Midbrain (tissue), 1 donor: ENCODE measurements around the gene PDHA1.

Experiments
- DNase-seq: peaks from one replicate; lab custom pipeline; 2025; lab: John Stamatoyannopoulos, UW

PDHA1 gene

DNA sequence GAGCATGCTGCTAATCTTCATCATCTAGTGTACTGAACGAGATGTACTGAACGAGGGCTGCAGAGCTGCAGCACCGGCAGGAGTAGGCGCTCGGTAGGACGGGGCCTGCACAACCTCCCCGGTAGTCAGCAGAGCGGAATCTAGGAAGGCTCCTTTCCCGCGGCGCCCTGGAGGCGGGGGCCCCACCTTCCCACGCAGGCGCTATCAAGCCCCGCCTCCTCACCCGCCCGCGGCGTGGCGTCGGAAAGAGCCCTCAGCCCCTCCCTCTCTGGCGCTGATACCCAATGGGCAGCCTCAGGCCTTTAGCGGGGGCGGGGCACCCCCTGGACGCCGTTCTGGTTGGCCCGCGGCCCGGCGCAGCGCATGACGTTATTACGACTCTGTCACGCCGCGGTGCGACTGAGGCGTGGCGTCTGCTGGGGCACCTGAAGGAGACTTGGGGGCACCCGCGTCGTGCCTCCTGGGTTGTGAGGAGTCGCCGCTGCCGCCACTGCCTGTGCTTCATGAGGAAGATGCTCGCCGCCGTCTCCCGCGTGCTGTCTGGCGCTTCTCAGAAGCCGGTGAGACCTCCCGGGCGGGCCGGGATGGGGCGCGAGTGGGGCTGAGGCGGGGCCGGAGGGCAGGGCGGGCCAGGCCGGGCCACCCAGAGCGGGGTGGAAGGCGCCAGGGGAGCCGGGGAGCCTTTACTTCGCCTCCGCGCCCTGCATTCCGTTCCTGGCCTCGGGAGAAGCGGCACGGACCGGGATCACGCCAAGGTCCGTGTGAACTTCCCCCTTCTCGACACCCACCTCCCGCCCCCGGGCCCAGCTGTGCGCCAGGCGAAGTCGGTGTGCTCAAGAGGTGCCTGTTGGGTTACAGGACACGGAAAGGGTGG, at the start of gene PDHA1:
PDHA1 (plus strand) TSS at position 393 of the 874 bp plus-strand sequence; CDS start at position 504, 111 bp downstream.
- DNase-seq, result peak; percentile 93

GRCh38 chrX:19303256-19303880, 40.4 kb upstream of the PDHA1 start:
- no peak for DNase-seq

DNA sequence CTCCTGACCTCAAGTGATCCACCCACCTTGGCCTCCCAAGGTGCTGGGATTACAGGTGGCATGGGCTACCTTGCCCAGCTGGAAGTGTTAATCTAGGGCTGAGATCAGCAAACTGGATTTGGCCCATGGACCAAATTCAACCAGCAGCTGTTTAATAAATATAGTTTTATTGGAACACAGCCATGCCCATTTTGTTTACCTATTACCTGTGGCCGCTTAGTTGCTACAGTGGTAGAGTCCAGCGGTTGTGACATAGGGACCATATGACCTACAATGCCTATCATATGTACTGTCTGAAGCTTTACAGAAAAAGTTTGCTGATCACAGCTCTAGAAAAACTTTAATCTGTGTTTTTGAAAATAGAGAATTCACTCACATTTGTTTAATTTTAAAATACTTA, 17.2 kb upstream of the PDHA1 start:
- no peak for DNase-seq

DNA sequence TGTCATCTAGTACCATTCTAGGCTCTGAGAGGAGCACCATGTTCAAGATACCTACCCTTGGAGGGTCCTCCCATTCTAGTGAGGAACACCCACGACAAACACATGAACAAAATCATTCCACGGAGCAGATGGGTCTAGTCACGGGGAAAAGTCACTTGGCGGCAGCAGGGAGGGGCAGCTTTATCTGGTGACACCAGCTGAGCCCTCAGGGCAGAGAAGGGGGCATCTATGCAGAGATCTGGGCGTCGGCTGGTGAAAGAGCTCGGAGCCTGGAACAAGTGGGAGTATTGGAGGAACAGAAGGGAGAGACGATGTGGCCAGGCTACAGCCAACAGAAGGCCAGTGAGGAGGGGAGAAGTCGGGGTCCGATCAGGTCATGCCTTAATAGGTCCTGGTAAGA, 11.9 kb upstream of the PDHA1 start:
- no peak for DNase-seq

DNA sequence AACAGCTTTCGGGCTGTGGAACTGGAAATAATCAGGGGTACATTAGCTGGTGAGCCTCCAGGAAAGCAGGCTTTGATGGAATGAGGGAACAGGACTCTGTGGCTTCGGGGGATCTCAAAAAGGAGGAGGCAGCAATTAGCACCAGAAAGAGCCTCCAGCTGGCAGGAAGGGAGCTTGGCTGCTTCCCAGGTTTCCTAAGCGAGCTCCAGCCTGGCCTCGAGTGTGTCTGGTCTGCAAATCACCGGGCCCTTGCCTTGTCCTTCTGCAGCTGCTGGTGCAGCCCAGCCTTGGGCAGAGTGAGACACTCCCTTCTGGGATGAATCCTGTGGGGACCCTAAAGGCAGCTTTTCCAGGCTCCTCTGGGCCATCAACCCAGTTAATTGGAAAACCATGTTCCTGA, 10.7 kb upstream of the PDHA1 start:
- no peak for DNase-seq

DNA sequence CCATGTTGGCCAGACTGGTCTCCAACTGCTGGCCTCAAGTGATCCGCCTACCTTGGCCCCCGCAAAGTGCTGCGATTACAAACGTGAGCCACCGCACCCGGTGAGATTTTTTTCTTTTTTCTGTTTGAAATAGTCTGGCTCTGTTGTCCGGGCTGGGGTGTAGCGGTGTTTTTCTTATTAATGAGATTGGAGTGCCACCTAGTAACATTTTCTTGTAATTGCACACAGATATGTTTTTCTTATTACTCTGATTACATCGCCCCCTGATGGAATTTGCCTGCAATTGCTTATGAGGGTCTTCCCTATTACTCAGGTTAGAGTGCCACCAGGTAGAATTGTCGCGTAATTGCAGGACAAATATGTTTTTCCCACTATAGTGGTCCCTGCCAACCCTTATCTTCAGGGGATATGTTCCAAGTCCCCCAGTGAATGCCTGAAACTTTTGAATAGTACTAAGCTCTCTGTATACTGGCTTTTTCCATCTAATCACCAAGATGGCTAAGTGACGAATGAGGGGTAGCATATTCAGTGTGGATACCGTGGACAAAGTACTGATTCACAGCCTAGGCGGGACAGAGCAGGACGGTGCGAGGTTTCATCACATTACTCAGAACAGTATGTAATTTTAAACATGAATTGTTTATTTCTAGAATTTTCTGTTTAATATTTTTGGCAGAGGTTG, 8.6 kb upstream of the PDHA1 start:
- no peak for DNase-seq

DNA sequence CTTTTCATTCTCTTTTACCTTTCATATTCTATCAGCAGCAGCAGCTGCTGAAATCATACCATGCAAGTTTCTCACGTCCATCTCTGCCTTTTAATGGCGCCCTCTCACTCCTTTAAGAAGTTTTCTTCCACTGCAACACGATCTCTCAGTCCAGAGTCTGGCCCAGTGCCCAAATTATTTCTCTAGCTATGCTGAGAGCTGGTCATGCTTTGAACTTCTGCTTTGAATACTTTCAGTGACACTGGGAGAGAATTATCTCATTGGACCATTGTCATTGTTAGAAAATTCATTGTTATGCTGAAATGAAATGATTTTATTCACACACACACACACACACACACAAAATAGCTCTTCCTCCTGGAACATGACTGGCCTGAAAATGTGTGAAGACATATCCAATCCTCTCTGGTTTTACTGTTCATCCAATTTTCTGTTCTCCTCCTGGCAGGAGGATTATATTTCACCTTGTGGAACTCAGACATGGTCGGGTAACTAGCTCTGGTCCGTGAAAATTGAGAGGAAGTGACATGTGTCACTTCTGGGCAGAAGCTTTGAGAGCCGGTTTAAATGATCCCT, 1.3 kb upstream of the PDHA1 start:
- peak; percentile 10 for DNase-seq

GRCh38 chrX:19343085-19343534, 617 bp upstream of the PDHA1 start:
- peak; percentile 37 for DNase-seq

GRCh38 chrX:19344661-19345060, 934 bp downstream of the PDHA1 start:
- DNase-seq, result no peak

- no peak for DNase-seq
These were observed 4.2 kb downstream of the PDHA1 start for GRCh38 chrX:19347916-19348315.

- no peak for DNase-seq
These were observed 5.5 kb downstream of the PDHA1 start for GRCh38 chrX:19349264-19349663.

- no peak for DNase-seq
These were observed 7.2 kb downstream of the PDHA1 start for GRCh38 chrX:19350941-19351384.

- no peak for DNase-seq
These were observed 10.9 kb downstream of the PDHA1 start for GRCh38 chrX:19354625-19355024.

DNA sequence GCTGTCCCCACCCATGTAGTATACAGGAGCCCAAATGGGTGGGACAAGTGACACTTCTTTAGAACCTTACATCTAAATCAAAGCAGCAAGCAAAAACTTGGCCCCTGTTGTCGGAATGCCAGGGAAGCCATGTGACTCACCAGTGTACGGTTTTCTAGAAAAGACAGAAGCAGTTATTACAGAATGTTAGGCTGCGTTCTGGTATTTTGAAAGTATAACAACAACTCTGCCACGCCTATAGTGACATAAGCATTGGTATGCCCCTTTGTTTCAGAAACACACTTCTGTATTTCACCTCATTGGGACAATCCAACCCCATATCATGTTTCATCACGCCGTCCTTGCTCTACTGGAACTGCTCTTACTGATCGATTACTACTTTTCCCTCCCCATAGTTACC, 14.8 kb downstream of the PDHA1 start:
- DNase-seq, result no peak

DNA sequence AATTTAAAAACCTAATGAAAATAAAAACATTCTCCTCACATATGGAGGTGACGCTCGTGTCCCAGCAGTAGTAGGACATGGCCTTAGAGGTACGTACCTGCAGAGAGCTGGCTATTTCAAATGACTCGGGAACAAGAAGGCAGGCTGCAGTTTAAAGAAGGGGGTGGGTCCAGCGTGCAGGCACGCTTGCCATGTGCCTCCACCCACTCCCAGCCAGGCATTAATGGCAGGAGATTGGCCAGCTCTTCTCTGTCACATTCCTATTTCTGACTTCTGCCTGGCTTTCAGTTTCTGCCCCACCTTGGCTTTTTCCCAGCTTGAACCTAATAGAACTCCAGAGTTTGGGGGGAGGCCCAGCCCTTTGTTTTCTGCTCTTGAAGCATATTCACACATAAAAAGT, 17.2 kb downstream of the PDHA1 start:
- no peak for DNase-seq

DNA sequence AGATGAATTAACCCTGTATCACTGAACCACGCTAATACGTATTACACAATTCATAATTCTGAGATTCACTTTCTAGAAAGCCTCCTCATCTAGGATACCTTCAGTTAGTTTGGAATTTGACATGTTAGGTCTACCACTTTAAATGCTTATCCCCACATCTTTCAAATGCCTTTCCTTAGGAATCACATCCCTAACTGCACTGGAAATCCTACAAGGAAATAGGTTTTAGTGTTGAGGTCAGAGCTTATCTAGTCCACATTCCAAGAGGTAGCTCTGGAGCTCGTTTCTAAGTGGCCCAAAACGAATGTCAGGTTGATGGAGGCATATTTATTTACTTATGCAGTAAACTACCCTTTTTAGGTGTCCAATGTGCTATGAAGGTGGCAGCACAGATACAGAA, 18.0 kb downstream of the PDHA1 start:
- DNase-seq, result no peak

GRCh38 chrX:19368576-19368975, 24.8 kb downstream of the PDHA1 start:
- no peak for DNase-seq

DNA sequence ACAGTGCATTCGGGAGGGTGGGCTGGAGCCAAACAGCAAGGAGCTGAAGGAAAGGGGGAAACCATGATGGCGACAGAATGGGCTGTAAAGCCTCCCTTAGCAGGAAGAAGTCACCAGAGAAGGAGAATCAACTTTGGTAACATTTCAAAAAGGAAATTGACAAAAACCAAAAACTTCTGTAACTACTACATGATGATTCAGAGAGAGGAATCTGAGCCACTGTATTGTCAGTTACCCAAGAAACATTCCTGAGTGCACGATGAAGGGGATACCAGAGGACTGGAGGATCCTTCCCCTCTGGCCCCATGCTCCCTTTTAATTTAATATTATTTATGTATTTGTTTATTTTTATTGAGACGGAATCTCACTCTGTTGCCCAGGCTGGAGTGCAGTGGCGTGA, 26.3 kb downstream of the PDHA1 start:
- DNase-seq, result no peak

- DNase-seq, result peak; percentile 32
These were observed 28.4 kb downstream of the PDHA1 start for GRCh38 chrX:19372170-19372546.

- DNase-seq, result no peak
These were observed 29.0 kb downstream of the PDHA1 start for GRCh38 chrX:19372547-19373331.

DNA sequence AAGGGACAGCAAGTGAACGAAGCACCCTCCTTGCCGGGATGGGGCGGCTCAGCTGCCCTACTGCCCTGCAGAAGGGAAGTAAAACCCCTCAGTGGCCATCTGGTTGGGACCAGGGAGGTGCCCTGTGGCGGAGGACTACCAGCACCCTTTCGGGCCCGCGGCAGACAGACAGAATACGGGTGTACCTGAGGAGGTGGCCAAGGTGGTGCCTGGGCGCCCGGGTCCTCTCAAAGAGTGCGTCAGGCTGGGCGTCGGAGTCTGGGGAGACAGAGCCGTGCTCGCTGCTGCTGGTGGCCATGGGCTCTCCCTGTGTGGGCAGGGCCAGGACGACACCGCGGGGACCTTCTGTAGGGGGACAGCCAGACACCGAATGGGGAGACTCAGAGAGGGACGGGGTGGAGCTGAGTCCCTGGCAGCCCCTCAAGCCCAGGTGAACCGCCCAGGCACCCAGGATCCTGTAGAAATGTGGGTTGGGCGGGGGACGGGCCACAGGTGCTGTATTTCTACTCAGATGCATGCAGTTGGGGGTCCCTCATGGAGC, 29.7 kb downstream of the PDHA1 start:
- no peak for DNase-seq
